GM18873 (cell line): ENCODE measurements around the gene SPAG16.

ENCODE experiments used
- ATAC-seq: cut with Tn5 transposase; IDR thresholded peaks from one replicate; pipeline ENCODE4 v1.9.1; 2021; ENCODE audit warnings: mild to moderate bottlenecking, moderate library complexity, moderate number of reproducible peaks; ENCODE audit not compliant: unreplicated experiment, low FRiP score

The SPAG16 gene

GRCh38 chr2:214217599-214217998 is 933.3 kb downstream of the SPAG16 start:
- no peak for ATAC-seq

- ATAC-seq: no peak
Observed at GRCh38 chr2:214220251-214220650, 936.0 kb downstream of the SPAG16 start.

GRCh38 chr2:214226061-214226460 is 941.8 kb downstream of the SPAG16 start:
- no peak for ATAC-seq

GRCh38 chr2:214232271-214232670 is 948.0 kb downstream of the SPAG16 start:
- no peak for ATAC-seq

GRCh38 chr2:214233164-214233563 is 948.9 kb downstream of the SPAG16 start:
- ATAC-seq: no peak

- ATAC-seq: no peak
Observed at GRCh38 chr2:214242797-214243196, 958.5 kb downstream of the SPAG16 start.

- no peak for ATAC-seq
Observed at GRCh38 chr2:214244847-214245246, 960.6 kb downstream of the SPAG16 start.

- no peak for ATAC-seq
Observed at GRCh38 chr2:214246417-214246816, 962.2 kb downstream of the SPAG16 start.

- no peak for ATAC-seq
Observed at GRCh38 chr2:214247531-214247930, 963.3 kb downstream of the SPAG16 start.

GRCh38 chr2:214255046-214255445 is 970.8 kb downstream of the SPAG16 start:
- no peak for ATAC-seq

GRCh38 chr2:214261683-214262082 is 977.4 kb downstream of the SPAG16 start:
- no peak for ATAC-seq

GRCh38 chr2:214264171-214264570 is 979.9 kb downstream of the SPAG16 start:
- ATAC-seq: no peak

GRCh38 chr2:214265991-214266489 is 981.8 kb downstream of the SPAG16 start:
- no peak for ATAC-seq

- no peak for ATAC-seq
Observed at GRCh38 chr2:214277880-214278279, 993.6 kb downstream of the SPAG16 start.

GRCh38 chr2:214286011-214286410 is 1001.7 kb downstream of the SPAG16 start:
- ATAC-seq: no peak

- ATAC-seq: no peak
Observed at GRCh38 chr2:214293593-214293992, 1009.3 kb downstream of the SPAG16 start.

GRCh38 chr2:214294426-214294825 is 1010.2 kb downstream of the SPAG16 start:
- ATAC-seq: no peak

GRCh38 chr2:214297423-214297822 is 1013.2 kb downstream of the SPAG16 start:
- no peak for ATAC-seq

GRCh38 chr2:214310319-214310718 is 1026.1 kb downstream of the SPAG16 start:
- no peak for ATAC-seq

- ATAC-seq: no peak
Observed at GRCh38 chr2:214311031-214311533, 1026.8 kb downstream of the SPAG16 start.

- ATAC-seq: no peak
Observed at GRCh38 chr2:214311931-214312749, 1027.9 kb downstream of the SPAG16 start.

GRCh38 chr2:214315324-214315723 is 1031.1 kb downstream of the SPAG16 start:
- ATAC-seq: no peak
